ENCODE measurements around the gene TRPT1.

Gene TRPT1

DNA sequence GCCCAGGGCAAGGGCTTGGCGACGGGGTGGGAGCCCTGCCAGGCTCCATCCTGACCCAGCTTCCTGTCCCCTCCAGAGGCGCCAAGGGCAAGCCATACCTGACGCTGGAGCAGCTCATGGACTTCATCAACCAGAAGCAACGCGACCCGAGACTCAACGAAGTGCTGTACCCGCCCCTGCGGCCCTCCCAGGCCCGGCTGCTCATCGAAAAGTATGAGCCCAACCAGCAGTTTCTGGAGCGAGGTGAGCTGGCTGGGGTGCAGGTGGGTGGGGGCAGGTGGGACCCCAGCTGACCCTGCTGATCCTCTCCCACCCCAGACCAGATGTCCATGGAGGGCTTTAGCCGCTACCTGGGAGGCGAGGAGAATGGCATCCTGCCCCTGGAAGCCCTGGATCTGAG lies 30.3 kb upstream of the TRPT1 start:
- TF ChIP-seq, protein P1, sequence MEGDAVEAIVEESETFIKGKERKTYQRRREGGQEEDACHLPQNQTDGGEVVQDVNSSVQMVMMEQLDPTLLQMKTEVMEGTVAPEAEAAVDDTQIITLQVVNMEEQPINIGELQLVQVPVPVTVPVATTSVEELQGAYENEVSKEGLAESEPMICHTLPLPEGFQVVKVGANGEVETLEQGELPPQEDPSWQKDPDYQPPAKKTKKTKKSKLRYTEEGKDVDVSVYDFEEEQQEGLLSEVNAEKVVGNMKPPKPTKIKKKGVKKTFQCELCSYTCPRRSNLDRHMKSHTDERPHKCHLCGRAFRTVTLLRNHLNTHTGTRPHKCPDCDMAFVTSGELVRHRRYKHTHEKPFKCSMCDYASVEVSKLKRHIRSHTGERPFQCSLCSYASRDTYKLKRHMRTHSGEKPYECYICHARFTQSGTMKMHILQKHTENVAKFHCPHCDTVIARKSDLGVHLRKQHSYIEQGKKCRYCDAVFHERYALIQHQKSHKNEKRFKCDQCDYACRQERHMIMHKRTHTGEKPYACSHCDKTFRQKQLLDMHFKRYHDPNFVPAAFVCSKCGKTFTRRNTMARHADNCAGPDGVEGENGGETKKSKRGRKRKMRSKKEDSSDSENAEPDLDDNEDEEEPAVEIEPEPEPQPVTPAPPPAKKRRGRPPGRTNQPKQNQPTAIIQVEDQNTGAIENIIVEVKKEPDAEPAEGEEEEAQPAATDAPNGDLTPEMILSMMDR (IDR thresholded peaks at IDR 0.05; ENCODE audit: low read depth, low read length): no peak
- no peak for DNase-seq (ENCODE audit: low read depth in 2 of 2)
- no peak overlapping the region for H3K4me3 ChIP-seq (replicated peaks in 1 of 2; ENCODE audit: low read depth in 2 of 2, low read length in 2 of 2)

DNA sequence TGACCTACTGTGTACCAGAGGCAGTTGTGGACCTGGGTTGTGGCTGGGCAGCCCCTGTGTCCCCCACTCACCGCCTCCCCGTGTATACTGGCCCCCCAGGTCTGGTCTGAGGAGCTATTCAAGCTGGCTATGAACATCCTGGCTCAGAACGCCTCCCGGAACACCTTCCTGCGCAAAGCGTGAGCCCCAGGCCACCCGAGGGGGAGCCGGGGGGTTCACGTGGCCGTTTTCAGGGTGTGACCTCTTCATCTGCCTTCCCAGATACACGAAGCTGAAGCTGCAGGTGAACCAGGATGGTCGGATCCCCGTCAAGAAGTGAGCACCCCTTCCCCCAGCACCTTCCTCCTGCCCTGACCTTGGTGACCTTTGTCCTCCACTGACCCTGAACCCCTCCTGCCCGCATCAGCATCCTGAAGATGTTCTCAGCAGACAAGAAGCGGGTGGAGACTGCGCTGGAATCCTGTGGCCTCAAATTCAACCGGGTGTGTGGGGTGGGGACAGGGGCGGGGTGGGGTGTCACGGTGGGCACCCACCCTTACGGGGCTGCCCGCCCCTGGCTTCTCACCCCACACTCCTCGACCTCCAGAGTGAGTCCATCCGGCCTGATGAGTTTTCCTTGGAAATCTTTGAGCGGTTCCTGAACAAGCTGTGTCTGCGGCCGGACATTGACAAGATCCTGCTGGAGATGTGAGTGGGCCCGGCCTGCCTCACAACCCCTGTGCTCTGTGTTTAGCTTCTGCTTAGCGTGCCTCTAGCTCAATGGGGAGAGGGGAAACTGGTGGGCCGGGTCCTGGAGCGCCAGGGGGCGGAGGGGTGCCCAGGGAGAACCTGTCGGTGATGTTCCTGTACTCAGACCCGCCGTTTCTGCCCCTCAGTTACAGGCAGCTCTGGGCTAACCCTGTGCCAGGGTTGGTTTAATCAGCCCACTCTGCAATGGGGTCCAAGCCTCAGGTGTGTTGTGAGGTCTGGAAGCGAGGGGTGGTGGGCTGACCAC lies 29.4 kb upstream of the TRPT1 start:
- H3K4me3 ChIP-seq (replicated peaks in 1 of 2; ENCODE audit: low read depth in 2 of 2, low read length in 2 of 2): no peak overlapping the region
- DNase-seq (ENCODE audit: low read depth in 2 of 2): no peak

DNA sequence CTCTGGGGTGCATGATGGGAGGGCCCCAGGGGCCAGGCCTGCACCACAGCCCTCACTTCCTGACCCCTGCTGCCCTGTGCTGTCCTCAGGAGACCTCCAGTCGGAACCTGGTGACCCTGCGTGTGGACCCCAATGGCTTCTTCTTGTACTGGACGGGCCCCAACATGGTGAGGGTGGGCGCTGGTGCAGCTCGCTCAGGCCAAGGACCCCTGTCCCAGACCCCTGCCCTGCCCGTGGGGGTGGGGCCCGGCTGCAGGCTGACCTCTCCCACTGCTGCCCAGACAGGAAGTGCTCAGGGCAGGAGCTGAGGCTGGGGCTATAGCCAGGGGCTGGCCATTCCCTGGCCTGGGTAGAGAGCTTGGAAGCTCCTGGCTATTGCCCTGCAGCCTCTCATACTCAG lies 28.3 kb upstream of the TRPT1 start:
- TF ChIP-seq, protein P1 (IDR thresholded peaks at IDR 0.05; ENCODE audit: low read depth, low read length): no peak
- H3K4me3 ChIP-seq (replicated peaks in 1 of 2; ENCODE audit: low read depth in 2 of 2, low read length in 2 of 2): no peak overlapping the region
- DNase-seq (ENCODE audit: low read depth in 2 of 2): no peak

More for the DNA sequence above, 29.4 kb upstream of the TRPT1 start:
- TF ChIP-seq, protein P1 (IDR thresholded peaks at IDR 0.05; ENCODE audit: low read depth, low read length): no peak

DNA sequence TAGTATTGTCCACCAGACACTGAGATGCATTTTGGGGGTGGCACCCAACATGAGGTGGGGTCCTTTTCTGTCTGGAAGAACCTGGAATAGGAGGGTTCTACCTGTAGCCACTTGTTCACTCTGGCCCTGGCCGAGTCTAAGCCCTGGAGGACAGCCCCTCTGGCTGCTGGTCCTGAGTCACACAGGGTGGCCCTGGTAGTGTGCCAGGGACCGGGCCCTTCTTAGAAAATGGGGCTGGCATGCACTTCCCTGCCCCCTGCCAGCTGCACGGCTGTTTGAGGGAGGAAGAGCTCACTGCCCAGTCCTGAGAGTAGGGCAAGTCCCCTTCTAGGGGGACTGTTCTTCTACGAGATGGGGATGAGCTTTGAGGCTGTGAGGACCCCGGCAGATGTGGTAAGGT lies 27.5 kb upstream of the TRPT1 start:
- H3K4me3 ChIP-seq (replicated peaks in 1 of 2; ENCODE audit: low read depth in 2 of 2, low read length in 2 of 2): no peak overlapping the region

DNA sequence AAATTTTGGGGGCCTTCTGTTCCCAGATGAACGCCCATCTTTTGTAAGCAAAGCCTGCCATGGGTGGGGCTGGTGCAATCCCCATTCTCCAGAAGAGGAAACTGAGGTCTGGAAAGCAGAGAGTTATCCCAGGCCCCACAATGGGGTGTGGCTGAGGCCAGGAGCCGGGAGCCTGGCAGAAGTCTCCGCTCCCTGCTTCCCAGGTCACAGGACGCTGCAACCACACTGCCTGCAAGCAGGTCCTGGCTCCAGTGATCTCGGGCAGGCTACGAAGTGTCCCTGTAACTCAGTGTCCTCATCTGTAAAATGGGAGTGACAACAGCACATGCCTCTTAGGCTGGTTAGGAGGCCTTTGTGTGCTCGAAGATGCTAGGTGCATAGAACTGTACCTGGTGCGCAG lies 27.1 kb upstream of the TRPT1 start:
- DNase-seq (ENCODE audit: low read depth in 2 of 2): no peak
- H3K4me3 ChIP-seq (replicated peaks in 1 of 2; ENCODE audit: low read depth in 2 of 2, low read length in 2 of 2): peak overlapping the region; percentile 78 to 85
- TF ChIP-seq, protein P1 (IDR thresholded peaks at IDR 0.05; ENCODE audit: low read depth, low read length): no peak

More for the DNA sequence above, 27.5 kb upstream of the TRPT1 start:
- TF ChIP-seq, protein P1 (IDR thresholded peaks at IDR 0.05; ENCODE audit: low read depth, low read length): no peak
- no peak for DNase-seq (ENCODE audit: low read depth in 2 of 2)

DNA sequence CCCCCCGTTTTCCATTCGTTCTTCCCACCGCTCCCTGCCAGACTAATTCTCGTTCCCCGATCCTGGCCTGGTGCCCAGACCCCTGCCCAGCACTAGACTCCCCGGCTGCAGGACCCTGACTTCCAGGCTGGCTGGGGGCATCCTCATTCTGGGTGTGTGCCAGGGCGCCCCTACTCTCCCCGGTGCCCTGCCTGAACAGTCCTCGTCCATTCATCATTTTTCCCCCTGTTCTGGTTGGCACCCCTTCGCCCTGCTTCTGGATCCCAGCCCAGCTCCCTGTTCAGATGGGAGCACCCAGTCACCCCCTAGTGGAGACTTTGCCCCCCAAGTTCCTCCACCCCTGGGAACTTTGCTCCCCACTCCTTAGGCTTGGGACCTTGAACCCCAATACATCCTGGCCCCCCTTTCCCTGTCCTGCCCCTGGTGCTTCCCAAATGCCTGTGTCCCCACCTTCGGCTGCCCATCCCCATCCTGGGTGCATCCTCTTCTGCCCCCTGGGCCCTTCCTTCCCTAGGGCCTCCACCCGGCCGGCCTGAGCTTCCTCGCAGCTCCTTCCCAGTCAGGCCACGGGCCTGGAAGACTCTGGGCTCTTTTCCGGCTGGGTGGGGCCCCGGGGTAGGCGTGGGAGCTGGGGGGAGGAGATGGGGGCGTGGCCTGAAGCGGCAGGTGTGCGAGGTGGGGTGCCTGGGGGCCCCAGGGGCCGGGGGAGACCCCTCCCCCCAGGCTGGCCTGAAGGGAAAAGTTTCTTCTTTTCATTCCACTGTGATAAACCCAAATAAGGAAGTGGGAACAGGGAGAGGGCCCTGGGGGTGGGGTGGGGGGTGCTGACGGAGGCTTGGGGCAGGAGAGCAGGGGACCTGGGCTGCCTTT lies 26.3 kb upstream of the TRPT1 start:
- peak overlapping the region; percentile 78 to 85 for H3K4me3 ChIP-seq (replicated peaks in 1 of 2; ENCODE audit: low read depth in 2 of 2, low read length in 2 of 2)
- DNase-seq (ENCODE audit: low read depth in 2 of 2): peak; percentile 52 to 57
- TF ChIP-seq, protein P1 (IDR thresholded peaks at IDR 0.05; ENCODE audit: low read depth, low read length): peak; percentile 46
